ENCODE data around the gene FOXP1. TPM values are rescaled to one million over a fixed set of nuclear protein-coding genes. Genes with fewer than 3 reads are reported as not detected.

The FOXP1 gene
- total and polyA plus RNA-seq, 9 of the 15 experiments (the other 6 are each of a cell fraction or from before 2014, with no cell fraction given): 7.7 to 34.5 (median 13.7) TPM

DNA sequence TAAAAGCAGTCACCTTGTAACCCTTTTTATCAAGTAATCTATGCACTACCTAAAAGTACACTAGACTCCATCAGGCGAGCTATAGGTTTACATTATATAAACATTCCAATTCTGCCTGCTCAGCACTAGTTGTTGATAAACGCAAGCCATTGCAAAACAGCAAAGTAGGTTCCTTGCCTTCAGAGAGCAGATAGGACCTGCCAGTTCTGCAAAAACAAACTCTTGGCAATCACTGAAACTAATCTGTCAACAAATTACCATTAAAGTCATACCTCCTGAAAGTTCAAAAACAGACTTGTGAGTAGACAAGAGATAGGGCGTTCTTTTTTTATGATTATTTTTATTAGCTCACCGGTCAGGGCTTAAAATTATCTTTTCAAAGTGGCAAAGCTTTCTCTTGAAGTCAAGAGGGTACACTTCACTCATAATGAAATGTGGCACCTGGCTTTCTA lies 392.5 kb downstream of the FOXP1 start (continued):
- TF ChIP-seq, protein P1, sequence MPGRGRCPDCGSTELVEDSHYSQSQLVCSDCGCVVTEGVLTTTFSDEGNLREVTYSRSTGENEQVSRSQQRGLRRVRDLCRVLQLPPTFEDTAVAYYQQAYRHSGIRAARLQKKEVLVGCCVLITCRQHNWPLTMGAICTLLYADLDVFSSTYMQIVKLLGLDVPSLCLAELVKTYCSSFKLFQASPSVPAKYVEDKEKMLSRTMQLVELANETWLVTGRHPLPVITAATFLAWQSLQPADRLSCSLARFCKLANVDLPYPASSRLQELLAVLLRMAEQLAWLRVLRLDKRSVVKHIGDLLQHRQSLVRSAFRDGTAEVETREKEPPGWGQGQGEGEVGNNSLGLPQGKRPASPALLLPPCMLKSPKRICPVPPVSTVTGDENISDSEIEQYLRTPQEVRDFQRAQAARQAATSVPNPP (IDR thresholded peaks at IDR 0.05; ENCODE audit: borderline replicate concordance, insufficient read depth, insufficient read length): no peak
- TF ChIP-seq ZNF384 (IDR thresholded peaks at IDR 0.05; ENCODE audit: low read depth, low read length) (no peak), C11orf30 (IDR thresholded peaks at IDR 0.05; ENCODE audit: low read depth) (peak; percentile 90), ZNF282 (CRISPR knock-in tag; IDR thresholded peaks at IDR 0.05) (no peak), BCL6 (CRISPR knock-in tag; IDR thresholded peaks at IDR 0.05) (no peak), MAFG (tag; conservative IDR thresholded peaks at IDR 0.05) (peak; percentile 86), ATF7 (IDR thresholded peaks at IDR 0.05) (no peak), SMAD1 (IDR thresholded peaks at IDR 0.05; ENCODE audit: low read depth, low read length, partially characterized antibody) (no peak), RBM34 (IDR thresholded peaks at IDR 0.05; ENCODE audit: borderline replicate concordance, insufficient read depth, low read length) (no peak), MAFK (IDR thresholded peaks at IDR 0.05; ENCODE audit: low read length) (peak; percentile 80), HNRNPH1 (optimal IDR thresholded peaks at IDR 0.05; ENCODE audit: low read depth, low read length) (no peak), RFX1 (IDR thresholded peaks at IDR 0.05) (no peak), MCM7 (IDR thresholded peaks at IDR 0.05) (no peak), CHD1 (IDR thresholded peaks at IDR 0.05; ENCODE audit: low read length) (no peak)
- TF ChIP-seq, protein P2, sequence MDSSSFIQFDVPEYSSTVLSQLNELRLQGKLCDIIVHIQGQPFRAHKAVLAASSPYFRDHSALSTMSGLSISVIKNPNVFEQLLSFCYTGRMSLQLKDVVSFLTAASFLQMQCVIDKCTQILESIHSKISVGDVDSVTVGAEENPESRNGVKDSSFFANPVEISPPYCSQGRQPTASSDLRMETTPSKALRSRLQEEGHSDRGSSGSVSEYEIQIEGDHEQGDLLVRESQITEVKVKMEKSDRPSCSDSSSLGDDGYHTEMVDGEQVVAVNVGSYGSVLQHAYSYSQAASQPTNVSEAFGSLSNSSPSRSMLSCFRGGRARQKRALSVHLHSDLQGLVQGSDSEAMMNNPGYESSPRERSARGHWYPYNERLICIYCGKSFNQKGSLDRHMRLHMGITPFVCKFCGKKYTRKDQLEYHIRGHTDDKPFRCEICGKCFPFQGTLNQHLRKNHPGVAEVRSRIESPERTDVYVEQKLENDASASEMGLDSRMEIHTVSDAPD (CRISPR knock-in tag; IDR thresholded peaks at IDR 0.05): no peak
- TF ChIP-seq, protein P3, sequence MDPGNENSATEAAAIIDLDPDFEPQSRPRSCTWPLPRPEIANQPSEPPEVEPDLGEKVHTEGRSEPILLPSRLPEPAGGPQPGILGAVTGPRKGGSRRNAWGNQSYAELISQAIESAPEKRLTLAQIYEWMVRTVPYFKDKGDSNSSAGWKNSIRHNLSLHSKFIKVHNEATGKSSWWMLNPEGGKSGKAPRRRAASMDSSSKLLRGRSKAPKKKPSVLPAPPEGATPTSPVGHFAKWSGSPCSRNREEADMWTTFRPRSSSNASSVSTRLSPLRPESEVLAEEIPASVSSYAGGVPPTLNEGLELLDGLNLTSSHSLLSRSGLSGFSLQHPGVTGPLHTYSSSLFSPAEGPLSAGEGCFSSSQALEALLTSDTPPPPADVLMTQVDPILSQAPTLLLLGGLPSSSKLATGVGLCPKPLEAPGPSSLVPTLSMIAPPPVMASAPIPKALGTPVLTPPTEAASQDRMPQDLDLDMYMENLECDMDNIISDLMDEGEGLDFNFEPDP (CRISPR knock-in tag; IDR thresholded peaks at IDR 0.05): no peak
- TF ChIP-seq, protein P4, sequence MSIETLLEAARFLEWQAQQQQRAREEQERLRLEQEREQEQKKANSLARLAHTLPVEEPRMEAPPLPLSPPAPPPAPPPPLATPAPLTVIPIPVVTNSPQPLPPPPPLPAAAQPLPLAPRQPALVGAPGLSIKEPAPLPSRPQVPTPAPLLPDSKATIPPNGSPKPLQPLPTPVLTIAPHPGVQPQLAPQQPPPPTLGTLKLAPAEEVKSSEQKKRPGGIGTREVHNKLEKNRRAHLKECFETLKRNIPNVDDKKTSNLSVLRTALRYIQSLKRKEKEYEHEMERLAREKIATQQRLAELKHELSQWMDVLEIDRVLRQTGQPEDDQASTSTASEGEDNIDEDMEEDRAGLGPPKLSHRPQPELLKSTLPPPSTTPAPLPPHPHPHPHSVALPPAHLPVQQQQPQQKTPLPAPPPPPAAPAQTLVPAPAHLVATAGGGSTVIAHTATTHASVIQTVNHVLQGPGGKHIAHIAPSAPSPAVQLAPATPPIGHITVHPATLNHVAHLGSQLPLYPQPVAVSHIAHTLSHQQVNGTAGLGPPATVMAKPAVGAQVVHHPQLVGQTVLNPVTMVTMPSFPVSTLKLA (conservative IDR thresholded peaks at IDR 0.05): no peak
